NCI-H526 treated with DMSO at 0.1 percent for 48 hours (cell line): Measurements from ENCODE around the gene JAK1.
A peak's percentile ranks its signal among the peaks of the same experiment; 100 is the strongest.

Experiments used
- DNase-seq: peaks from one replicate; lab custom pipeline; 2025; lab: John Stamatoyannopoulos, UW

JAK1 gene

DNA sequence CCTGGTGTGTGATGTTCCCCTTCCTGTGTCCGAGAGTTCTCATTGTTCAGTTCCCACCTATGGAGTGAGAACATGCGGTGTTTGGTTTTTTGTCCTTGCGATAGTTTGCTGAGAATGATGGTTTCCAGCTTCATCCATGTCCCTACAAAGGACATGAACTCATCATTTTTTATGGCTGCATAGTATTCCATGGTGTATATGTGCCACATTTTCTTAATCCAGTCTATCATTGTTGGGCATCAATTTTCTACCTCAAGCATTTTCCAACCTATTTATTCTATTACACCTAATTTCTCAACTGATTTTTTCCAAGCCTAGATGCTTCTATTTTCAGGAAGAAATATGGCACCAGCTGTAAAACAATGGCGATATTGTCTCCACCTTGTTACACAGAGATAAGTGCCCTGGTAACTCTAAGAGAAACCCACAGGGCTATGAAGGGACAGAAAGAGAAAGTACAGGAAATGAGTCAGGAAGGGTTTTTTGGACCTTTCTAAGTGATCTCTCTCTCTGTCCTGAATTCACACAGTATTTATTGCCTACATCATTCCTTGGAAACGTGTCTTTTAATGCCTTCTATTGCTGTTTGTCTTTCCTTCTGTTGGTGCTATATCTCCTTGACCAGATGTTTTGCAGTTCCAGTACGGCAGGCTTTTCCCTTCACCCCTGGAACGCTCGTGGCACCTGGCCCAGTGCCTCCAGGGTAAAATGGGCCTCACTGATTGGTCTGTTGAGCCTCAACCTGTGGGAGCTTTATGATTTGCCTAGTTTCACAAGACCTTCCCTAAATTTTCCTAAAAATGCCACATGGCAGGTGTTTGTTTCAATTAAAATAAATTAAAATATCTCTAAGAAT lies 14.6 kb upstream of the JAK1 start:
- DNase-seq: peak; percentile 71

DNA sequence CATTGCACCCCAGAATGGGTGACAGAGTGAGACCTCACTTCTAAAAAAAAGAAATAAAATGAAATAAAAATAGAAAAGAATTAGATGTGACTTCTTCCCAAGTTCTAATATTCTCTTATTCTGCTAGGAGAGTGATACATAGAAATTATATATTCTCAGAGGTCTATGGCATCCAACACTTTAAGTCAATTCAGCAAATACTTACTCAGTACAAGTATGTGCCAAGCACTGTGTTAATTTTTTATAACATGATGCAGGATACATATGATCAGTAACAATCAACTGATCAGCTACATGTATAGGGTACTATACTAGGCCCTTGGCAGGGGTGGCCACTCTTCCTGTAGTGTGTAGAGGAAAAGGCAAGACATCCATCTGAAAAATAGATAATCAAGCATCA lies 13.0 kb upstream of the JAK1 start:
- no peak for DNase-seq

DNA sequence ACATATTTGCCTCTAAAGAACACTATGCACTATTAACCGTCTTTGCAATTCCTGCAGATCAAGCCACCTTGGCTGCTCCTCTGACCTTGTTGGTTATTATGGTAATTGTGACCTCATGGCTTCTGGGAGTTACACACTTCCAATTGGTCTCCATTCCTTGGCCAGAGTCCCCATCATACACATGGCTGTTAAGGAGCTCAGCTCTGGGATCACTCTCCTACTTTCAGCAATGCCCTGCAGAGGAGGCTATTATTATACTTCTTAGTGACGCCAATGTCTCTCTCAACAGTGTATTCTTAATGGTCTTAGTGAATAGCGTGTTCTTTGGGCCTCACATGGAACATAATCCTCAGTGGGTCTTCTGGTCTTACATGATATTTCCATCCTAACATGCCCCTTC lies 10.0 kb upstream of the JAK1 start:
- no peak for DNase-seq

DNA sequence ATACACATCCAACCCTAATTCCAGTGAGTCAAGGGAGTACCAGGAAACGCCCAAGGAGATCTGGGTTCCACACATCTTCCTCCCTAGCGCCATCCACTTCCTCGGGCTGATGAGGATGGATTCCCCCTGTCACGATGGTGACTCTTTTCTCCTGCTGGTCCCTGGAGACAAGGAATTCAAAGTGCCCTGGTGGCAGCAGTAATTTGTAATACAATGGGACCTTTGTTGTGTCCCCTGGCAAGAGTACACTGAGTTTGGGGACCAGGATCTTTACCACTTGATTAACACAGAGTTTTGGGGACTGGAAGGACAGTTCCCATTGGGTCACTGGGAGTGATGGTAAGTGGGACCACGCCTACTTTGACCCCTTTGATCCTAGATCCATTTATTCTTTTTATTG lies 9.4 kb upstream of the JAK1 start:
- no peak for DNase-seq

DNA sequence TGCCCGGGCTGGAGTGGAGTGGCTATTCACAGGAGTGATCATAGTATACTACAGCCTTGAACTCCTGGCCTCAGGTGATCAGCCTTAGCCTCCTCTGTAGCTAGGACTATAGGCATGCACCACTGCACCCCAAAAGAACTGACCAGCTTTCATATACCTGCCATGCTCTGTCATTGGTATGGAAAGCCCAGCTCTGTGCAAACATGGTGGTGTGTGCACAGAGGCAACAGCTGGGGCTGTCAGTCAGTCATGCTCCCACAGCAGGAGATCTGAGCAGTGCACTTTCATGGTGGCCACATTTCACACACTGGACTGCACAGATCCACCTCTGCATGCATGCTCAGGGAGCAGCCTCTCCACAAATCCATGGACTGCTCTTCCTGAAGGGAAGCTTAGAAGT lies 8.8 kb upstream of the JAK1 start:
- no peak for DNase-seq

DNA sequence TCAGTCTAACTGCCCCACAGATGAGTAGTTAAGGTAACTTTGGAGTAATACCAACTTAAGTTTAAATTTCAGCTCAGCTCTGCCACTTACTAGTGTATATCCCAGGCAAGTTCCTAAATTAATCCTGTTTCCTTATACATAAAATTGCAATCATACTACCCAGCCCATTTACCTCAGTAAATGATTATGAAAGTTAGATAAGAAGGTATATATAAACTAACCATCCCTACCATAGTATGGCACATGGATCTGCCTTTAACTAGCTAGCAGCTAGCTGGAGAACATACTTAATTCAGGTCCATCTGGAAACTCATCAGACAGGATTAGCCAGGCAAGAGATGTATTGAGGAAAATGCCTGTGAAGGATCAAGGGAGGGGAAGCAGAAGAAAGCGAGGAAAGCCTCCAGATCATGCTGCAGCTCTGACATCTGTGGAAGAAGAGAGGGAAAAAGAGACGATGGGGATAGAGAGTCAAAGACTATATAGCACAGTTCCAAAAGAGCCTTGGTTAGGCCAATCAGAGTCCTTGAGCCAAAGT lies 8.0 kb upstream of the JAK1 start:
- DNase-seq: no peak

DNA sequence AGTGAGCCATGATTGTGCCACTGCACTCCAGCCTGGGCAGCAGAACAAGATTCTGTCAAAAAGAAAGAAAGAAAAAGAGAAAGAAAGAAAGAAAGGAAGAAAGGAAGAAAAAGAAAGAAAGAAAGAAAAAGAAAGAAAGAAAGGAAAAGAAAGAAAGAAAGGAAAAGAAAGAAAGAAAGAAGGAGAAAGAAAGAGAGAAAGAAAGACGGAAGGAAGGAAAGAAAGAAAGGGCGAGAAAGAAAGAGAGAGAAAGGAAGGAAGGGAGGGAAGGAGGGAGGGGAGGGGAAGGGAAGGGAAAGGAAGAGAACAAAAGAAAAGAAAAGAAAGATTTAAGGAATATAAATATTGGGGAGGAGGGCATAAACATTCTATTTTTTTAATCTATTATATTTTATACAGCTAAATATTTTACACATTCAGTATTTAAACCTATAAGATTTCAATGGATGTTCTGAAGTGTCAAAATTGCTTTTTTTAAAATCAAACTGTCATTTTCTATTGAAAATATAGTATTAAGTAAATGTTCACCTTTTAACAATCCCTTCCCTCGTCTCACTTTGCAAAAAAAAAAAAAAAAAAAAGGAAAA lies 6.8 kb upstream of the JAK1 start:
- DNase-seq: no peak

DNA sequence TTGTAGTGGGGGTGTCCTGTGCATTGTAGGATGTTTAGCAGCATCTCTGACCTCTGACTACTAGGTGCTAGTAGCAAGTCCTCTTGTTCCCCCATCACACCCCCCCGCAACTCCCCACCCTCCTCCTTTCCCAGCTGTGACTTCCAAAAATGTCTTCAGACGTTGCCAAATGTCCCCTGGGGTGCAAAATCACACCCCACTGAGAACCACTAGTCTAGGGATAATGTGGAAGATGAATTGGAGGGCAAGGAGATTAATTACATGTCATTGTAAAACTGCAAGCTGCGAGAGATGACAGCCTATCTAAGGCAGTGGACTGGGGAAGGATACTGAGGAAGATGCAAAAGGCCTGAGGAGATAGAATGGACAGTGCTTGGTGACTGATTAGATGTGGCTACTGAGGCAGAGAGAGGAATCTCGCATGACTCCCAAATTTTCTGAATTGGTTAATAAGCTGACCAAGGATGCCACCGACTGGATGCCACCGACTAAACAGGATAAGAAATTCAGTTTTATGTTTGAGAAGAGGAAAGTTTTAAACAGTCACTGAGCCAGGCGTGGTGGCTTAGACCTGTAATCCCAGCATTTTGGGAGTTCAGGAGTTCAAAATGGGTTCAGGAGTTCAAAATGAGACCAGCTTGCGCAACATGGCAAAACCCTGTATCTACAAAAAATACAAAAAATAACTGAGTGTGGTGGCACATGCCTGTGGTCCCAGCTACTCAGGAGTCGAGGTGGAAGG lies 3.1 kb upstream of the JAK1 start:
- no peak for DNase-seq

DNA sequence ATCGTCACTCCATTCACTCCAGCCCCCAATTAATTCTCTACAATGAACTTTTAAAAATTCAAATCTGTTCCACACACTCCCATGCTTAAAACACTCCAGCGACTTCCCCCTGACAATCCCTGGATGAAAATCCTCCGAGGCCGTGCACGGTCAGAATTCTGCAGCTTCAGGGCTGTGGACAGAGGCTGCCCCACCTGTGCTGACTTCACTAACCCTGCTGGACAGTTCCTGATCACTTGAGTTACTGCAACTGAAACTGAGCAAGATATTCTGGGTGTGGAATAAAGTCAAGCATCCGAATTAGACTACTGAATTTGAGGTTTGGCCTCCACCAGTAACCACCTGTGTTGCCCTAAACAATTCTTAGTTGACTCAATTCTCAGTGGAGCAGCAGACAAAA lies 1.0 kb upstream of the JAK1 start:
- DNase-seq: no peak

DNA sequence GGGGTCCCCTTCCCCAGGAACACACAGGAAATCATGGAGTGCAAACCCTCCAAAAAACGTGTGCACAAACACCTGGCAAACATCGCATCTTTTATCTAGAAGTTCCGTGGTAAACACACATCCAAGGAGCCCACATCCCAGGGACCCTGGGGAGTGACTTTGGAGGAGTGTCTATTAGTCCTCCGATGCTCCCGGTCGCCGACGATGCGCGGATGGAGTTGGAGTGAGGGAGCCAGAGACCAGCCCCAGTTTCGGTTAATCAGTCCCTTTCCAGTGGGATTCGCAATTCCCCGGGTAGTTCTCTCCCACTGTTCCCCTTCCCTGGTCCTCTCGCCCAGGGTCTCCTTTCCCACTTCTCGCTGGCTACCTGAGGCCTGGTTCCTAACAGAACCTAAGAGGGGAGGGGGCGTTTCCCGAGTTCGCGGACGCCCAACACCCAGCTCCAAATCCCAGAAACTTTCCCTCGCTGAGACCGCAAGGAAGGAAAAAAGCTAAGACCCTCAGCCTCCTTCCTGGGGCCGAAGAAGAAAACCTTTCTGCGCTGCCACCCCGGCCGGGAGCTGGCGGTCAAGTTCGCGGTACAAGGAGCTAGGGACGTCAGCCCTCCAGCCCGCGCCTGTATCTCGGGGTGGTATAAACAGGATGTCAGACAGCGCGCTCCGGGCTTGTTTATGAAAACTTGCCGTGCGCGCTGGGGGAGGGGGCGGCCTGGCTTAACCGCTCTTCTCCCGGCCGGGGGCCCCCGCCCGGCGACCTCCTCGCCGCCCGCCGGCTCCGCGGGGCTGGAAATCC lies 787 bp downstream of the JAK1 start:
- DNase-seq: peak; percentile 24

DNA sequence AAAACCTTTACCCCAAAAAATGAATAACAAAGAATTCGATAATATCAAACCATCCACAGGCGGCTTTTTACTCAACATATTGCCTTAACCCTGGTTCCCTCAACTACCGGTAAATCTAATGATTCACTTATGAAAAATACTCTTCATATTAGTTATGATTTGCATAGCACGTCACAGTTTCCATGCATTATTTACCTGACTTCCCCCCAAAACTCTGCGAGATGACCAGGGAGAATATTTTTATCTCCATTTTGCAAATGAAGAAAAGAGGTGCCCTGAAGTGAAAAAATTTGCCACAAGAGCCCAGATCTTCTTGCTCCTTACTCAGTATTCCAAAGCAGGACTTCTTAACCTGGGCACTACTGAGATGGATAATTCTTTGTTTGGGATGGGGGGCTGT lies 2.9 kb downstream of the JAK1 start:
- DNase-seq: peak; percentile 14

DNA sequence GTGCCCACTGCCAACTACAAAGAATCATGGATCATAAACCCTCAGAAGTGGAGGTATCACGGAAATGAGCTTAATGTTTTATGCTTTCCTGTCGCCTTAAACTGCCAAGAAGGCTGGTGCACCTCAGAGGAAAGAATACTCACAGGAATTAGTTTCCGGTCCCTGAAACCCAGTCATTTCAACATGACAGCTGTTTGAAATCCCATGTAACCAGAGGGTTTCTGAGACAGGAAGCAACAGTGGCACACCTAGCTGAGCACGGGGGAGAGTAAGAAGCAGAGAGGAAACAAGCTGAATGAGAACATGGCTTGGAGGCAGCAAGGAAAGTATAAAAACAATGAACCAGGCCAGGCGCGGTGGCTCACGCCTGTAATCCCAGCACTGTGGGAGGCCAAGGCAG lies 3.9 kb downstream of the JAK1 start:
- no peak for DNase-seq

DNA sequence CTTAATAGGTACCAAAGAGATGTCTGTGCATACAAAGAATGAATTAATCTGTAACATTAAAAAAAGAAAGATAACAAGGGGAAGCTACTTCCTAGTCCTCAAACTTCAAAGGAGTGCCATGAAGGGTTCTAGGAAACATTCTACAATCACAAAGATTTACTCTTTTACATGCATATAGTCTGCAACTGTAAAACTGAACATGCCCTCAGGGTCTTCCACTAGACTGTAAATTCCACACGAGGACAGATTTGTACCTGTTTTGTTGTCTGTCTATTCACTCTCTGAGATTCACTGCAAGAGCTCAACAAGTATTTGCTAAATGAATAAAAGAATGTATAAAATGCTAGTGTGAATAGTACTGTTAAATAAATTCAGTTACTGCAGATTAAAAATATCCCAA lies 4.4 kb downstream of the JAK1 start:
- DNase-seq: no peak

DNA sequence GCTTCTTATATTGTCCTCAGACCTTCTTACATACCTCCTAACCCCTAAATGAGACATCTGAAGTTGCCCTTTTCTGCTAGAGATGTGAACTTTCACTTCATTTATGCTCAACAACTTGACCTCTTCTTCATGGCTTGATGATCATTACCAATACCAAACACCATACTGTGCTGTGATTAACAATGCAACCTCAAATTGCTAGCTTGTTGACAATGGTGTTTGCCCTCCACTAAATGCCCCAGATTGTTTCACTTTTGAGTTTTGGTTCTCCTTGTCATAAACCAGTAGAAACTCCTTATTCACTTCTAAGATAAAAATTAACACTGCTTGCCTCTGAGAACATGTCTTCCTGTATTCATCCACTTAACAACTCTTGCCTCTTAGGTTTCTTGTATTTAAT lies 5.6 kb downstream of the JAK1 start:
- DNase-seq: no peak

DNA sequence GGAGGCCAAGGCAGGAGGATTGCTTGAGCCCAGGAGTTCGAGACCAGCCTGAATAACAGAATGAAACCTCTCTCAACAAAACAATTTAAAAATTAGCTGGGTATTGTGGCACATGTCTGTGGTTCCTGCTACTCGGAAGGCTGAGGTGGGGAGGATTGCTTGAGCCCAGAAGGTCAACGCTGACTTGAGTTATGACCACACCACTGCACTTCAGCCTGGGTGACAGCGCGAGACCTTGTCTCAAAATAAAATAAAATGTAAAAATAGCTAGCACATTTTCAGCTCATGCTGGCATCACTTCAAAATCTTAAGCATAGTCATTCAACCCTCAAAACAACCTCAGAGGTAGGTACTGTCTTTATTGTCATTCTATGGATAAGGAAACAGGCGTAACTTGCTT lies 6.4 kb downstream of the JAK1 start:
- DNase-seq: no peak

DNA sequence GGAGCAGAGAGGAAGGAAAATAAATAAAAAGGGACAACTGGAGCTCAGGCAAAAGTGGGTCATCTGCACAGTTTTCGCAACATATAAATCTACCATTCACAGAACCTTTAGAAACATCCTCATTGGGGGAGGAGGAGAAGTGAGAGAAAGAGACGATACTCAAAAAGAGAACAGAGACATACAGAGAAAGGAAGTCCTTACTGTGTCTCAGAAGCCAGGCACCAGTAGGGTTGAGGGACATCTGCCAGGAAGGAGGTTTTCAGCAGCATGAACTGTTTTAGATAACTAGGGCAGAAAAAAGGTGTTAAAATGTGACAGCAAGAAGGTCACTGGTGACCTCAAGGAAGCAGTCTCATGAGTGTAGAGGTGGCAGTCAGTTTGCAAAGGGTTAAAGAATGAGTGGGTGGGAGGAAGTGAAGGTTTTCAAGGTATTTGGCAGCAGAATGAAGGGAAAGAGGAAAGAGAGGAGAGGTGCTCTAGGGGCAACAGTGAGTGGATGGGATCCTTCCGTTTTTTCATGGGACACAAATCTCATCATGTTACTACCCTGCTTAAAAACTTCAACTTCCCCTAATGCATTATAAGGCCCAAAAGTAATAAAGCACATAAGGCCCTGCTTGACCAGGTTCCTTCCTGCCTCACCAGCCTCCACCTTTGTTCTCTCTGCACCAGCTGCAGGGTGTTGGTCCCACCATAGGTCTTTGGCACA lies 9.5 kb downstream of the JAK1 start:
- no peak for DNase-seq

DNA sequence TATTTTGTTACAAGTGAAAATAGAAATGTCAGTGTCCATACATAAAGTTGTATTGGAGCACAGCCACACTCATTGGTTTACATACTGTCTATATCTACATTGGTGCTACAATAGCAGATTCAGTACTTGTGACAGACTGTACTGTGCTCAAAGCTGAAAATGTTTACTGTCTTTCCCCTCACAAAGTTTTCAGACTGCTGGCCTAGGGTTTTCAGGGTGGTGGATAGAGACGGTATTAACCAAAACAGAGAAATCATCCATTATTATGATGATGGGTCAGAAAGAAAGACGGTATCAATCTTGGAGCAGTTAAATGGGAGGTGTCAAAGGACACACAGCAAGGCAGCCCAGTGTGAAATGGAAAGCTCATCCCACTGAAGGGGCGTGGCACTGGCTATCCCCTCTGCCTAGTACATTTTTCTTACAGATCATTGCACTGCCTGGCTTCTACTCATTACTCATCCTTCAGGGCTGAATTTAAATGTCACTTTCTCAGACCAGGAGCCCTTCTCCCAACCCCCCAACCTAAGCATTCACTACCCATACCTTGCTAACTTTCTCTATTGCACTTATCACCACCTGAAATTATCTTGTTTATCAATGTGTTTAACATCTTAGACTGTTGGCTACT lies 10.2 kb downstream of the JAK1 start:
- DNase-seq: no peak

DNA sequence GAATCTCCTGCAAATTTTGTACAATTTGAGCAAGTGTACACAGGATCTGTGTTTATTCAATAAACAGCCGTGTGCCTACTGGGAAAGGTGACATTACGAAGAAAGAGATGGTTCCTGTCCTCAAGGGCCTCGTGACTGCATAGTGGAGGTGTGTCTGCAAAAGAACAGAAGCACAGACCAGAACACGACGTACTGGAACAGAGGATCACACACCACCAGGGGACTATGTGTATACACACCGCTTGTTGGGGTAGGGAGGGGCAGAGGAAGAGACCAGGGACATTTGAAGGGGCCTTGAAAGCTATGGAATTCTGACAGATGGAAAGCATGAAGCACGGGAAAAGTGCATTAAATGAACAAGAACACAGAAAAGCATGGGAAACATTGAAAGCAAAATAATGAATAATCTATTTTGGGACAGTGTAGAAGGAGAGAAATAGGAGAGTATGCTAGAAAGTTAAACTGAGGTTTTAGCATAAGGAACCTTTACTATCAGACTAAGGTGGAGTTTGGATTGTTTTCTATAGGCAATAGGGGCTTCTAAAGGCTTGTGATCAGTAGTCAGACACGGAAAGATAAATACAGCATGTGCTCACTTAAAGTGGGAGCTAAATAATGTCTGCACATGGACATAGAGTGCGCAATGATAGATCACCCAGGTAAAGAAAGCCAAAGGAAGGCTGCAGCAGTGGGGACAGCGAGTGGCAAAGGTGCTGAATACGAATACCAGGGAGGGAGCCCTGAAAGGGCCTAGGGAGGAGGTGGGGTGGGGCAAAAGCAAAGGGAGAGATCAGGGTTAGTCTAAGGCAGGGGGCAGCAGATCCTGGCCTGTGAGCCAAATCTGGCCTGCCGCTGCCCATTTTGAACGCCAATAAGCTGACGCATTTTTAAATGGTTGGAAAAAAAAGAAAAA lies 11.0 kb downstream of the JAK1 start:
- no peak for DNase-seq

DNA sequence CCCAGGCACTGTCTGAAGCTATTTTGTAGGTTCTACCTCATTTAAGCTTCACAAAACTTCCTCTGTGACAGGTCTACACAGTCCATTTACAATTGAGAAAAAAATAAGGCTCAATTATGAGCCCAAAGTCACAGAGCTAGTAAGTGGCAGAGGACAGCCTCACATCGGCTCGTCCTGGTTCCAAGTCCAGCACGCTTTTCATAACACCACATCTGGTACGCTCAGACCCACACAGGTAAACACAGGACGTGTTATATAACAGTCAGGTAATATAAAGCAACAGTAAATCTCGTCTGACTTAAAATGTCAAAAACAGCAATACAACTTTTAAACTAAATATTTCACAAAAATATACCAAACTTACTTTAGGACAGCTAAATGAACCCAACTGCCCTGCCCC lies 13.1 kb downstream of the JAK1 start:
- no peak for DNase-seq

DNA sequence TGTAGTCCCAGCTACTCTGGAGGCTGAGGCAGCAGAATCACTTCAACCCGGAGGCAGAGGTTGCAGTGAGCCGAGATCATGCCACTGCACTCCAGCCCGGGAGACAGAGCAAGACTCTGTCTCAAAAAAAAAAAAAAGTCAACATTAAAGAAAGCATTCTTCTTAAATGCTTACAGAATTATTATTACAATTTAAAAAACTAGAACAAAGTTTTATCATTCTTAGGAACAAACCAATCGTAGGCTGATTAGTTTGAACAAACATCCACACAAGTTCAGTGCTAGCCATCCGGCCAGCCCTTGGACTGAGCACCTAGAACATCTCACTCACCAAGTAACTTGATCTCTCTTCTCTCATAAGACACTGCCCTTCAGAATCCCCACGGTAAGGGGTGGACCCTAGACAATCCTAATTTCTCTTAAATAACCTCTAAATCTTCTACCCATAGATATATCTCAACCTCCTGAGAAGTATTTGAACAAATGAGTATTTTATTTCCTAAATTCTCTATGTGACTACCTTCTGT lies 16.0 kb downstream of the JAK1 start:
- DNase-seq: no peak
